Neural cell (in vitro differentiated cells): ENCODE results near the gene GGA2. TPM values are rescaled to one million over a fixed set of nuclear protein-coding genes. Genes with fewer than 3 reads are reported as not detected.
"Not testable (repeated sequence)": the region's sequence is repeated elsewhere in the genome, so short reads cannot be mapped to it uniquely, and the experiment has no call there.

Experiments
- H2AFZ ChIP-seq: fragments of 200-600, 300-800 bp; sonication (generic), shearing (Covaris generic); 2 replicates; pipeline ENCODE4 v1.6.0; 2014; ENCODE audit warnings: low read depth, mild to moderate bottlenecking, antibody characterized with exemption, low read length, moderate library complexity
- H3F3A ChIP-seq: fragments of 200-600 bp; shearing (Covaris generic); 2 replicates; pipeline ENCODE4 v1.6.1; 2016; ENCODE audit warnings: mild to moderate bottlenecking, moderate library complexity, mixed read lengths, antibody characterized with exemption, low read length; ENCODE audit not compliant: insufficient read depth, poor library complexity, severe bottlenecking
- H3K27ac ChIP-seq: fragments of 200-600, 300-800 bp; sonication (generic), shearing (Covaris generic); 2 replicates; pipeline ENCODE4 v1.5.1; 2014; ENCODE audit warnings: mild to moderate bottlenecking, low read length, moderate library complexity
- H3K27me3 ChIP-seq: fragments of 300-800, 200-600 bp; sonication (generic), shearing (Covaris generic); 2 replicates; pipeline ENCODE4 v1.6.0; 2014; ENCODE audit warnings: mild to moderate bottlenecking, low read depth, low read length, moderate library complexity; ENCODE audit not compliant: insufficient read depth
- H3K36me3 ChIP-seq: fragments of 300-800, 200-600 bp; sonication (generic), shearing (Covaris generic); 2 replicates; pipeline ENCODE4 v1.5.1; 2014; ENCODE audit warnings: mild to moderate bottlenecking, antibody characterized with exemption, low read length, moderate library complexity; ENCODE audit not compliant: insufficient read depth
- H3K4me2 ChIP-seq: fragments of 300-800, 200-600 bp; sonication (generic), shearing (Covaris generic); 2 replicates; pipeline ENCODE4 v1.6.0; 2014; ENCODE audit warnings: mild to moderate bottlenecking, low read length
- H3K4me3 ChIP-seq: fragments of 300-800, 200-600 bp; sonication (generic), shearing (Covaris generic); 2 replicates; pipeline ENCODE4 v1.5.1; 2014; ENCODE audit warnings: mild to moderate bottlenecking, low read length, moderate library complexity
- H3K79me2 ChIP-seq: fragments of 200-600 bp; shearing (Covaris generic); replicated peaks from 2 replicates; pipeline ENCODE4 v1.6.0; 2014; ENCODE audit warnings: mild to moderate bottlenecking, low read length, moderate library complexity; ENCODE audit not compliant: insufficient read depth
- H3K9ac ChIP-seq: fragments of 300-800, 200-600 bp; sonication (generic), shearing (Covaris generic); 2 replicates; pipeline ENCODE4 v1.6.1; 2016; ENCODE audit warnings: mild to moderate bottlenecking, low read length, mixed read lengths
- H3K9me2 ChIP-seq: fragments of 200-600 bp; shearing (Covaris generic); 2 replicates; pipeline ENCODE4 v1.6.1; 2016; ENCODE audit warnings: mild to moderate bottlenecking, low read length, mixed read lengths; ENCODE audit not compliant: insufficient read depth
- H3K9me3 ChIP-seq: fragments of 200-600, 300-800 bp; sonication (generic), shearing (Covaris generic); 2 replicates; pipeline ENCODE4 v1.6.1; 2016; ENCODE audit warnings: mild to moderate bottlenecking, mixed run types, low read length, moderate library complexity, mixed read lengths
- H4K20me1 ChIP-seq: fragments of 200-600 bp; shearing (Covaris generic); 2 replicates; pipeline ENCODE4 v1.6.1; 2016; ENCODE audit warnings: mild to moderate bottlenecking, mixed run types; ENCODE audit not compliant: insufficient read depth
- CTCF ChIP-seq: fragments of 450-650 bp; IDR thresholded peaks from 2 replicates; pipeline ENCODE4 v1.5.1; 2014; ENCODE audit warnings: antibody characterized with exemption, mild to moderate bottlenecking, moderate library complexity; ENCODE audit not compliant: poor library complexity, severe bottlenecking
- EP300 ChIP-seq: fragments of 450-650 bp; conservative IDR thresholded peaks from 2 replicates; pipeline ENCODE4 v1.6.1; 2014; ENCODE audit warnings: antibody characterized with exemption, mild to moderate bottlenecking, moderate library complexity; ENCODE audit not compliant: poor library complexity, severe bottlenecking
- MXI1 ChIP-seq: fragments of 450-650 bp; conservative IDR thresholded peaks from 2 replicates; pipeline ENCODE4 v1.6.1; 2014; ENCODE audit warnings: antibody characterized with exemption, mild to moderate bottlenecking; ENCODE audit not compliant: poor library complexity, severe bottlenecking
- POLR2AphosphoS5 ChIP-seq: IDR thresholded peaks from 2 replicates; pipeline ENCODE4 v1.6.1; 2012
- RAD21 ChIP-seq: fragments of 450-650 bp; conservative IDR thresholded peaks from 2 replicates; pipeline ENCODE4 v1.6.1; 2014; ENCODE audit warnings: antibody characterized with exemption, mild to moderate bottlenecking, moderate library complexity
- REST ChIP-seq: IDR thresholded peaks from 2 replicates; pipeline ENCODE4 v1.6.1; 2012; ENCODE audit warnings: borderline replicate concordance
- SMC3 ChIP-seq: fragments of 450-650 bp; conservative IDR thresholded peaks from 2 replicates; pipeline ENCODE4 v1.6.1; 2014; ENCODE audit warnings: antibody characterized with exemption, mild to moderate bottlenecking, moderate library complexity; ENCODE audit not compliant: poor library complexity
- TAF1 ChIP-seq: IDR thresholded peaks from 2 replicates; pipeline ENCODE4 v1.6.1; 2012; ENCODE audit warnings: low read depth
- polyA plus RNA-seq: library from polyadenylated mRNA; depleted of rRNA; stranded (reverse); fragments of >200 nt; gene quantifications from 2 replicates; pipeline ENCODE4 v1.2.3, GENCODE V29; 2014

Gene GGA2
- polyA plus RNA-seq, 1 donor from 2014 or later, result 36.8 TPM

GRCh38 chr16:23512168-23512695 lies 1.9 kb upstream of the GGA2 start:
- no peak overlapping the region for H3K4me2 ChIP-seq
- no peaks in the 10 kb centered on the region for H3K9me2 ChIP-seq
- no peak overlapping the region for H2AFZ ChIP-seq
- peaks cover 21% of the 10 kb centered on the region for H3K79me2 ChIP-seq
- H3K4me3 ChIP-seq, result no peak overlapping the region
- no peaks in the 10 kb centered on the region for H4K20me1 ChIP-seq
- TF ChIP-seq SMC3 (no peak), RAD21 (no peak)
- no peak overlapping the region for H3K9ac ChIP-seq
- H3K27ac ChIP-seq, result no peak overlapping the region
- no peaks in the 10 kb centered on the region for H3K27me3 ChIP-seq
- H3K9me3 ChIP-seq, result no peaks in the 10 kb centered on the region
- peaks cover 3% of the 10 kb centered on the region for H3F3A ChIP-seq
- no peaks in the 10 kb centered on the region for H3K36me3 ChIP-seq

- Histone ChIP-seq H3K9ac (no peak overlapping the region), H3K79me2 (peaks cover 26% of the 10 kb centered on the region), H3K4me2 (no peak overlapping the region), H3K36me3 (no peaks in the 10 kb centered on the region), H3K27ac (no peak overlapping the region), H3K4me3 (no peak overlapping the region), H3K9me2 (no peaks in the 10 kb centered on the region), H2AFZ (no peak overlapping the region), H3K9me3 (no peaks in the 10 kb centered on the region), H3K27me3 (no peaks in the 10 kb centered on the region), H4K20me1 (no peaks in the 10 kb centered on the region), H3F3A (peaks cover 3% of the 10 kb centered on the region)
- TF ChIP-seq MXI1 (no peak), RAD21 (no peak), CTCF (no peak), POLR2AphosphoS5 (no peak), REST (no peak), TAF1 (no peak), EP300 (no peak)
These were observed 1.4 kb upstream of the GGA2 start for GRCh38 chr16:23511731-23512130.

GRCh38 chr16:23510915-23511270 lies 599 bp upstream of the GGA2 start:
- not testable (repeated sequence) for H3K4me2 ChIP-seq, H3K27me3 ChIP-seq, H4K20me1 ChIP-seq, H3F3A ChIP-seq, H3K36me3 ChIP-seq, H3K9me3 ChIP-seq, H2AFZ ChIP-seq, H3K9me2 ChIP-seq
- H3K27ac ChIP-seq, result peak overlapping the region; percentile 50
- peak overlapping the region; percentile 75 for H3K9ac ChIP-seq
- H3K4me3 ChIP-seq, result peak overlapping the region; percentile 79
- peaks cover 32% of the 10 kb centered on the region for H3K79me2 ChIP-seq
